Islet precursor cell (in vitro differentiated cells): Measurements from ENCODE around the gene FBLN1.
"Not testable (repeated sequence)": the region's sequence is repeated elsewhere in the genome, so short reads cannot be mapped to it uniquely, and the experiment has no call there.

ENCODE experiments used
- DNase-seq: peaks from one replicate; pipeline ENCODE4 v3.0.0-alpha.2; 2018

FBLN1 gene

GRCh38 chr22:45477366-45478107 lies 25.1 kb upstream of the FBLN1 start:
- DNase-seq, result no peak

GRCh38 chr22:45478108-45478771 lies 24.4 kb upstream of the FBLN1 start:
- no peak for DNase-seq

GRCh38 chr22:45480717-45481116 lies 22.0 kb upstream of the FBLN1 start:
- DNase-seq, result no peak

GRCh38 chr22:45481661-45482060 lies 21.0 kb upstream of the FBLN1 start:
- no peak for DNase-seq

GRCh38 chr22:45482169-45482568 lies 20.5 kb upstream of the FBLN1 start:
- DNase-seq, result no peak

GRCh38 chr22:45483319-45483718 lies 19.4 kb upstream of the FBLN1 start:
- DNase-seq, result no peak

GRCh38 chr22:45483918-45484499 lies 18.7 kb upstream of the FBLN1 start:
- DNase-seq, result no peak

GRCh38 chr22:45484742-45485141 lies 17.9 kb upstream of the FBLN1 start:
- DNase-seq, result no peak

- DNase-seq, result no peak
Observed at GRCh38 chr22:45485261-45485660, 17.4 kb upstream of the FBLN1 start.

- DNase-seq, result no peak
Observed at GRCh38 chr22:45488764-45489370, 13.8 kb upstream of the FBLN1 start.

- no peak for DNase-seq
Observed at GRCh38 chr22:45490836-45491235, 11.8 kb upstream of the FBLN1 start.

GRCh38 chr22:45491841-45492240 lies 10.8 kb upstream of the FBLN1 start:
- DNase-seq, result no peak

GRCh38 chr22:45493286-45493771 lies 9.4 kb upstream of the FBLN1 start:
- peak; percentile 37 for DNase-seq

- not testable (repeated sequence) for DNase-seq
Observed at GRCh38 chr22:45494306-45494705, 8.4 kb upstream of the FBLN1 start.

GRCh38 chr22:45495616-45496015 lies 7.1 kb upstream of the FBLN1 start:
- DNase-seq, result peak; percentile 30

- peak; percentile 77 for DNase-seq
Observed at GRCh38 chr22:45496451-45496941, 6.2 kb upstream of the FBLN1 start.

- peak; percentile 35 for DNase-seq
Observed at GRCh38 chr22:45497351-45498145, 5.1 kb upstream of the FBLN1 start.

GRCh38 chr22:45499746-45500145 lies 2.9 kb upstream of the FBLN1 start:
- DNase-seq, result peak; percentile 64

- DNase-seq, result peak; percentile 69
Observed at GRCh38 chr22:45503050-45503815, 550 bp downstream of the FBLN1 start.

- DNase-seq, result peak; percentile 70
Observed at GRCh38 chr22:45503816-45504372, 1.2 kb downstream of the FBLN1 start.
